B cell (primary cell): ENCODE data around the gene TMEM53. TPM values are rescaled to one million over a fixed set of nuclear protein-coding genes. Genes with fewer than 3 reads are reported as not detected.

Experiments
- ATAC-seq: fragments of 200-7000 bp; cut with Tn5 transposase; one replicate; pipeline ENCODE4 v1.10.0; 2021; ENCODE audit warnings: low read depth, mild to moderate bottlenecking, moderate number of reproducible peaks, moderate library complexity
- CTCF ChIA-PET: fragments of 350-600 bp; sonication (Branson Sonifier 250); formaldehyde crosslinking; loops from one replicate; lab custom pipeline; 2021; ENCODE audit warnings: antibody characterized with exemption, inconsistent platforms; lab: Charles Lee
- POLR2A ChIA-PET: fragments of 350-600 bp; sonication (Branson Sonifier 250); formaldehyde crosslinking; loops from one replicate; lab custom pipeline; 2021; ENCODE audit warnings: antibody characterized with exemption; lab: Charles Lee
- DNase-seq: peaks from one replicate; pipeline ENCODE4 v3.0.0; 2013
- H2AFZ ChIP-seq: 2 replicates; pipeline ENCODE4 v1.6.1; 2012; ENCODE audit warnings: mild to moderate bottlenecking, low read depth, low read length; ENCODE audit not compliant: insufficient read depth, poor library complexity, severe bottlenecking
- H3K27ac ChIP-seq, 2 donors: 1 replicate in 1 of 2; 2 replicates in 1 of 2; pipeline ENCODE4 v1.5.1; 2012 to 2013; ENCODE audit warnings: low read length in 2 of 2, mild to moderate bottlenecking in 2 of 2, moderate library complexity in 1 of 2
- H3K27me3 ChIP-seq, 4 experiments: fragments of 200-600 bp in 1 of 4; sonication (generic) in 1 of 4; replicated peaks in 1 of 4; 1 replicate in 2 of 4; 2 replicates in 2 of 4; pipeline versions ENCODE4 v1.6.1 to v1.7.0; 2013 to 2016; ENCODE audit warnings: low read length in 3 of 4, mild to moderate bottlenecking in 2 of 4, mixed read lengths in 1 of 4, moderate library complexity in 1 of 4; ENCODE audit not compliant: insufficient read depth in 4 of 4, control insufficient read depth in 3 of 4; ENCODE audit errors: control extremely low read depth in 1 of 4
- H3K36me3 ChIP-seq, 2 experiments: replicated peaks in 1 of 2; 1 replicate in 1 of 2; 2 replicates in 1 of 2; pipeline versions ENCODE4 v1.6.1 to v1.7.1; 2013; ENCODE audit warnings: low read length in 1 of 2; ENCODE audit not compliant: insufficient read depth in 2 of 2, control insufficient read depth in 1 of 2; ENCODE audit errors: control extremely low read depth in 1 of 2, extremely low read depth in 1 of 2
- H3K4me1 ChIP-seq, 2 donors: fragments of 200-600 bp in 1 of 2; sonication (generic) in 1 of 2; 1 replicate in 1 of 2; 2 replicates in 1 of 2; pipeline versions ENCODE4 v1.5.1 to v1.6.1; 2013 to 2017; ENCODE audit warnings: low read length in 2 of 2; ENCODE audit not compliant: control insufficient read depth in 2 of 2, insufficient read depth in 2 of 2
- H3K4me2 ChIP-seq: replicated peaks from 2 replicates; pipeline ENCODE3; 2012; ENCODE audit warnings: mild to moderate bottlenecking, low read depth, low read length; ENCODE audit not compliant: poor library complexity, severe bottlenecking
- H3K4me3 ChIP-seq, 5 experiments: fragments of 200-600 bp in 1 of 5; sonication (generic) in 1 of 5; 1 replicate in 3 of 5; 2 replicates in 2 of 5; pipeline versions ENCODE4 v1.5.1 to v1.7.0; 2011 to 2016; ENCODE audit warnings: low read length in 4 of 5, mild to moderate bottlenecking in 4 of 5, low read depth in 2 of 5, control low read depth in 1 of 5, moderate library complexity in 1 of 5; ENCODE audit not compliant: insufficient read depth in 1 of 5; ENCODE audit errors: control extremely low read depth in 1 of 5, extremely low read depth in 1 of 5
- H3K79me2 ChIP-seq: fragments of 200-600 bp; sonication (generic); one replicate; pipeline ENCODE4 v1.6.0; 2016; ENCODE audit warnings: low read length; ENCODE audit not compliant: control insufficient read depth, insufficient read depth
- H3K9ac ChIP-seq: fragments of 200-600 bp; sonication (generic); 2 replicates; pipeline ENCODE4 v1.6.1; 2017; ENCODE audit warnings: mild to moderate bottlenecking, low read length, moderate library complexity
- H3K9me3 ChIP-seq, 3 donors: one replicate each; pipeline versions ENCODE4 v1.6.1 to v1.7.1; 2013; ENCODE audit warnings: low read length in 2 of 3; ENCODE audit not compliant: control insufficient read depth in 2 of 3, insufficient read depth in 1 of 3; ENCODE audit errors: control extremely low read depth in 1 of 3
- H4K20me1 ChIP-seq: 2 replicates; pipeline ENCODE4 v1.6.0; 2012; ENCODE audit warnings: mild to moderate bottlenecking, low read length; ENCODE audit not compliant: insufficient read depth, control insufficient read depth, poor library complexity, severe bottlenecking
- H3K27ac Mint-ChIP-seq: one replicate; pipeline ENCODE4 v1.8.0; 2021; ENCODE audit warnings: mixed read lengths
- H3K27me3 Mint-ChIP-seq: one replicate; pipeline ENCODE4 v1.8.0; 2021; ENCODE audit warnings: mixed read lengths
- H3K4me1 Mint-ChIP-seq: one replicate; pipeline ENCODE4 v1.8.0; 2021; ENCODE audit warnings: mixed read lengths
- H3K4me3 Mint-ChIP-seq: one replicate; pipeline ENCODE4 v1.8.0; 2021; ENCODE audit warnings: mixed read lengths
- H3K9me3 Mint-ChIP-seq: one replicate; pipeline ENCODE4 v1.8.0; 2022; ENCODE audit warnings: mixed read lengths; ENCODE audit not compliant: insufficient read depth
- EZH2 ChIP-seq: IDR thresholded peaks from 2 replicates; pipeline ENCODE4 v1.6.1; 2012; ENCODE audit warnings: borderline replicate concordance, low read depth, mild to moderate bottlenecking, moderate library complexity, low read length; ENCODE audit not compliant: insufficient read depth, poor library complexity, severe bottlenecking
- WGBS: methylation state at CpG from one replicate; pipeline ENCODE4 v1.1.5; 2013; ENCODE audit warnings: missing lambda C conversion rate; ENCODE audit not compliant: insufficient coverage; 5-methylcytosine and 5-hydroxymethylcytosine counted together
- intact Hi-C: fragments of 100-400 bp; cut with micrococcal nuclease; formaldehyde crosslinking; loops from one replicate; pipeline ENCODE4 v1.10.0; 2022
- polyA plus RNA-seq: library from polyadenylated mRNA; depleted of rRNA; stranded (reverse); fragments of >200 nt; gene quantifications from 2 replicates; pipeline ENCODE4 v1.2.3, GENCODE V29; 2012
- total RNA-seq, 2 donors: library from RNA; stranded (reverse); fragments of 120-200 nt in 1 of 2; gene quantifications; 1 replicate in 1 of 2; 2 replicates in 1 of 2; pipeline versions ENCODE4 v1.2.3 to v1.2.4, GENCODE V29; 2013 to 2022
- TF ChIP-seq, protein P1 (sequence below): fragments of 200-600 bp; IDR thresholded peaks from one replicate; pipeline ENCODE4 v1.8.0; 2022; ENCODE audit warnings: antibody characterized with exemption, mild to moderate bottlenecking

TMEM53 gene
- total and polyA plus RNA-seq, 2 donors (not counting 1 experiment from before 2014, with no cell fraction given) = 6.5 to 6.8 TPM

DNA sequence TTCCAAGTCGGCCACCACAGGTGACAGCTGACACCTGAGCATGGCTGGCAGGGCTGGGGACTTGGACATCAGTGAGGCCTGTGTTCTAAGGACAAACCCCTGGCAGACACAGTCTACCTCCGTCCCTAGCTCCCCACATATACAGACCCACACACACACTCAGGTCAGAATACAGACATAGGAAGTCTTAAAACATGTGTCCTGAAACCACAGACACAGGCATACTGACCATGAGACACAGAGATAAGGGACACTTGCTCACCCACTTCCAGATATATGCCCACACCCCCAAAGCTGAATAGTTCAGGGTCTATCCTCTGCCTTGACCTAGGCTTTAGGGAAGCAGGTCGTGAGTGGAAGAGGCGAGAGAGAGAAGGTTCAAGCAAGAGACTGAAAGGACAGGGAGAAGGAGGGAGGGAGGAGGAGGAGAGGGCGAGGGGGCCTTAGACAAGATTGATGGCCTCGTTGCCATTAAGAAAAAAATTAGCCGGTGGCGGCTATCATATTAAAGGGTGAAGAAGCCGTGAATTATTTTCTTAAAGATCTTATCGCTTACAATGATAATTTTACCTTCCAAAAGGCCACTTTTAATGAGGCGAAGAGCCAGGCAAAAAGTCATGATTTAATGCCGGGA is 49.9 kb downstream of the TMEM53 start:
- H3K9me3 Mint-ChIP-seq = no peaks in the 10 kb centered on the region
- H3K9ac ChIP-seq = no peak overlapping the region
- H2AFZ ChIP-seq = no peak overlapping the region
- H3K4me3 Mint-ChIP-seq = no peak overlapping the region
- H3K27me3 ChIP-seq = no peaks in the 10 kb centered on the region
- H3K36me3 ChIP-seq = no peaks in the 10 kb centered on the region
- no peaks in the 10 kb centered on the region for H3K79me2 ChIP-seq
- H3K4me3 ChIP-seq = no peak overlapping the region
- no peak for TF ChIP-seq EZH2
- TF ChIP-seq, protein P1, sequence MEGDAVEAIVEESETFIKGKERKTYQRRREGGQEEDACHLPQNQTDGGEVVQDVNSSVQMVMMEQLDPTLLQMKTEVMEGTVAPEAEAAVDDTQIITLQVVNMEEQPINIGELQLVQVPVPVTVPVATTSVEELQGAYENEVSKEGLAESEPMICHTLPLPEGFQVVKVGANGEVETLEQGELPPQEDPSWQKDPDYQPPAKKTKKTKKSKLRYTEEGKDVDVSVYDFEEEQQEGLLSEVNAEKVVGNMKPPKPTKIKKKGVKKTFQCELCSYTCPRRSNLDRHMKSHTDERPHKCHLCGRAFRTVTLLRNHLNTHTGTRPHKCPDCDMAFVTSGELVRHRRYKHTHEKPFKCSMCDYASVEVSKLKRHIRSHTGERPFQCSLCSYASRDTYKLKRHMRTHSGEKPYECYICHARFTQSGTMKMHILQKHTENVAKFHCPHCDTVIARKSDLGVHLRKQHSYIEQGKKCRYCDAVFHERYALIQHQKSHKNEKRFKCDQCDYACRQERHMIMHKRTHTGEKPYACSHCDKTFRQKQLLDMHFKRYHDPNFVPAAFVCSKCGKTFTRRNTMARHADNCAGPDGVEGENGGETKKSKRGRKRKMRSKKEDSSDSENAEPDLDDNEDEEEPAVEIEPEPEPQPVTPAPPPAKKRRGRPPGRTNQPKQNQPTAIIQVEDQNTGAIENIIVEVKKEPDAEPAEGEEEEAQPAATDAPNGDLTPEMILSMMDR = no peak
- no peaks in the 10 kb centered on the region for H3K27me3 Mint-ChIP-seq
- DNase-seq (no peak), ATAC-seq (no peak)
- no peaks in the 10 kb centered on the region for H3K4me1 ChIP-seq
- H3K4me2 ChIP-seq = no peak overlapping the region
- 93% methylated on average over 10 of the region's 12 CpGs for WGBS
- no peak overlapping the region for H3K27ac Mint-ChIP-seq
- H3K9me3 ChIP-seq = no peaks in the 10 kb centered on the region
- intact Hi-C loops = no loop called here
- H4K20me1 ChIP-seq = no peaks in the 10 kb centered on the region
- no peak overlapping the region for H3K27ac ChIP-seq
- CTCF ChIA-PET = interaction anchor here (0.8 kb wide), 1 partner anchor 28 kb away, joined by 3 read pairs; no protein-coding TSS in a partner anchor
- POLR2A ChIA-PET = no interaction called here
- no peaks in the 10 kb centered on the region for H3K4me1 Mint-ChIP-seq

DNA sequence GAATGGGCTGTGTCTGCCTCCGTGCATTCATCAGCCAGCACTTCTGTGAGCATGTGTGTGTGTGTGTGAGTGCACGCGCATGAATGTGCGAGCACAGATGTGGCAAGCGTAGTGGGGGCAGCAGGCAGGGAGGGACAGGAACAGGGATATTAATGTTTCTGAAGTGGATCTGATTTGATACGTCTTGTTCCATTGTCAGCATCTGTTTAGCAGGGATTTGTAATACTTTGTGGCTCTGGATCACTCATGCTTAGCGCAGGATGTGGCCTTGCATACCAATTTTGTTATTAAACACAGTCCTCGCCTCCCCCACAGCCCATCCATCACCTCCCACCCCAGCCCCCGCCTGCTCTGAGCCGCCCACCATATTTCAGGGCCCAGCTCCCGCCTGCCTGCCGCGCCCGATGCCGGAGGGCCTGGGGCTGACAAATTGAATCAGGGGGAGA is 52.4 kb downstream of the TMEM53 start:
- 96% methylated on average over 7 of the region's 15 CpGs for WGBS

More for the DNA sequence above, 52.4 kb downstream of the TMEM53 start:
- no peak overlapping the region for H3K27ac Mint-ChIP-seq
- Histone ChIP-seq H3K9ac (no peak overlapping the region), H3K4me3 (no peak overlapping the region), H3K4me2 (no peak overlapping the region), H3K79me2 (no peaks in the 10 kb centered on the region), H3K36me3 (no peaks in the 10 kb centered on the region), H3K27me3 (no peaks in the 10 kb centered on the region), H3K27ac (no peak overlapping the region), H3K9me3 (no peaks in the 10 kb centered on the region), H2AFZ (no peak overlapping the region), H4K20me1 (no peaks in the 10 kb centered on the region), H3K4me1 (no peaks in the 10 kb centered on the region)
- DNase-seq (no peak), ATAC-seq (no peak)
- ChIA-PET CTCF (no interaction called here), POLR2A (no interaction called here)
- peaks cover under 1% of the 10 kb centered on the region for H3K27me3 Mint-ChIP-seq
- H3K4me1 Mint-ChIP-seq = no peaks in the 10 kb centered on the region
- H3K9me3 Mint-ChIP-seq = no peaks in the 10 kb centered on the region
- intact Hi-C loops = no loop called here
- TF ChIP-seq, protein P1 = no peak
- no peak for TF ChIP-seq EZH2
- H3K4me3 Mint-ChIP-seq = no peak overlapping the region
